Endothelial cell of umbilical vein (primary cell): Measurements from ENCODE around the gene RHOH. TPM values are rescaled to one million over a fixed set of nuclear protein-coding genes. Genes with fewer than 3 reads are reported as not detected.

Source experiments
- BruUV-seq: library from RNA; stranded (reverse); fragments of 400-500 nt; replicated peaks from 2 replicates; lab custom pipeline; 2021; lab: Mats Ljungman, UMichigan
- CTCF ChIA-PET: fragments of 300-600, 350-600 bp; sonication (Branson Sonifier 250); formaldehyde crosslinking; loops from one replicate; lab custom pipeline; 2021; ENCODE audit warnings: antibody characterized with exemption, inconsistent platforms; lab: Charles Lee
- POLR2A ChIA-PET: fragments of 300-600, 350-600 bp; sonication (Branson Sonifier 250); formaldehyde crosslinking; loops from one replicate; lab custom pipeline; 2021; ENCODE audit warnings: antibody characterized with exemption, inconsistent platforms; lab: Charles Lee
- DNase-seq: peaks from one replicate; pipeline ENCODE4 v3.0.0-alpha.2; 2011; ENCODE audit warnings: low read depth, low spot score
- FAIRE-seq: peaks from 2 replicates; lab custom pipeline; 2011; peaks lifted over from hg19 to GRCh38; lab: Jason Lieb, UNC
- H2AFZ ChIP-seq: 2 replicates; pipeline ENCODE4 v1.6.0; 2012; ENCODE audit warnings: low read depth, low read length, control low read depth, inconsistent platforms
- H3K27ac ChIP-seq: 2 replicates; pipeline ENCODE4 v1.5.1; 2011; ENCODE audit warnings: low read depth, mild to moderate bottlenecking, control low read depth, low read length, moderate library complexity; ENCODE audit not compliant: insufficient read depth
- H3K27me3 ChIP-seq, 2 experiments: 2 replicates each; pipeline versions ENCODE4 v1.6.0 to v1.6.1; 2011; ENCODE audit warnings: low read length in 2 of 2, mixed read lengths in 1 of 2; ENCODE audit not compliant: control insufficient read depth in 2 of 2, insufficient read depth in 2 of 2
- H3K36me3 ChIP-seq, 2 experiments: 2 replicates in 1 of 2; 3 replicates in 1 of 2; pipeline ENCODE4 v1.5.1; 2011; ENCODE audit warnings: low read length in 2 of 2, mild to moderate bottlenecking in 1 of 2, moderate library complexity in 1 of 2; ENCODE audit not compliant: control insufficient read depth in 2 of 2, insufficient read depth in 2 of 2; ENCODE audit errors: extremely low read depth in 1 of 2
- H3K4me1 ChIP-seq: 3 replicates; pipeline ENCODE4 v1.5.1; 2011; ENCODE audit warnings: mild to moderate bottlenecking, low read length; ENCODE audit not compliant: control insufficient read depth, insufficient read depth; ENCODE audit errors: extremely low read depth
- H3K4me2 ChIP-seq: 2 replicates; pipeline ENCODE4 v1.6.1; 2011; ENCODE audit warnings: low read length, control low read depth, mixed read lengths; ENCODE audit not compliant: insufficient read depth
- H3K4me3 ChIP-seq, 3 experiments: fragments of 200-600 bp in 1 of 3; sonication (generic), shearing (Covaris generic) in 1 of 3; replicated peaks in 1 of 3; 2 replicates each; pipeline ENCODE4 v1.5.1; 2011 to 2016; ENCODE audit warnings: control low read depth in 3 of 3, low read length in 3 of 3, mild to moderate bottlenecking in 2 of 3, inconsistent platforms in 1 of 3, low read depth in 1 of 3, moderate library complexity in 1 of 3; ENCODE audit not compliant: insufficient read depth in 1 of 3
- H3K79me2 ChIP-seq: 2 replicates; pipeline ENCODE4 v1.6.0; 2012; ENCODE audit warnings: low read length, inconsistent platforms; ENCODE audit not compliant: control insufficient read depth, insufficient read depth
- H3K9ac ChIP-seq: replicated peaks from 2 replicates; pipeline ENCODE3; 2011; ENCODE audit warnings: low read length, control low read depth; ENCODE audit not compliant: insufficient read depth; ENCODE audit errors: extremely low read depth
- H3K9me1 ChIP-seq: replicated peaks from 3 replicates; pipeline ENCODE4 v1.6.0; 2011; ENCODE audit warnings: mild to moderate bottlenecking, low read length; ENCODE audit not compliant: control insufficient read depth, insufficient read depth; ENCODE audit errors: extremely low read depth
- H3K9me3 ChIP-seq: replicated peaks from 2 replicates; pipeline ENCODE4 v1.5.1; 2012; ENCODE audit warnings: low read length, inconsistent platforms; ENCODE audit not compliant: control insufficient read depth, insufficient read depth
- H4K20me1 ChIP-seq: replicated peaks from 2 replicates; pipeline ENCODE3; 2011; ENCODE audit warnings: mild to moderate bottlenecking, low read length; ENCODE audit not compliant: control insufficient read depth, insufficient read depth; ENCODE audit errors: extremely low read depth
- EZH2 ChIP-seq: IDR thresholded peaks from 2 replicates; pipeline ENCODE4 v1.6.1; 2012; ENCODE audit warnings: borderline replicate concordance, low read depth, mild to moderate bottlenecking, moderate library complexity, low read length, inconsistent platforms; ENCODE audit not compliant: severe bottlenecking
- FOS ChIP-seq: IDR thresholded peaks from 2 replicates; pipeline ENCODE4 v1.6.1; 2011; ENCODE audit warnings: mild to moderate bottlenecking, low read length, moderate library complexity, borderline replicate concordance; ENCODE audit not compliant: insufficient read depth
- GATA2 ChIP-seq: IDR thresholded peaks from 2 replicates; pipeline ENCODE4 v1.7.0; 2011; ENCODE audit warnings: low read depth, mild to moderate bottlenecking, moderate library complexity, mixed read lengths, low read length; ENCODE audit not compliant: insufficient read length, insufficient read depth
- JUN ChIP-seq: IDR thresholded peaks from 2 replicates; pipeline ENCODE4 v1.6.1; 2011; ENCODE audit warnings: borderline replicate concordance, low read depth; ENCODE audit not compliant: insufficient read length, insufficient read depth
- MYC ChIP-seq: IDR thresholded peaks from one replicate; pipeline ENCODE4 v1.6.1; 2011; ENCODE audit warnings: mild to moderate bottlenecking, low read depth, low read length
- POLR2A ChIP-seq: IDR thresholded peaks from 2 replicates; pipeline ENCODE4 v1.6.1; 2012; ENCODE audit warnings: low read depth, mild to moderate bottlenecking, control low read depth, low read length
- POLR2AphosphoS5 ChIP-seq: IDR thresholded peaks from 2 replicates; pipeline ENCODE4 v1.6.1; 2012; ENCODE audit warnings: low read depth, mild to moderate bottlenecking, control low read depth, low read length, moderate library complexity; ENCODE audit not compliant: insufficient read depth
- dilution Hi-C: fragments of 300-500 bp; cut with MboI; formaldehyde crosslinking; loops from one replicate; pipeline ENCODE4 v1.15.0; 2019; ENCODE audit warnings: low sequenced_read_pairs; ENCODE audit not compliant: extremely low pct_ligation_motif_present
- intact Hi-C: fragments of 100-400 bp; cut with micrococcal nuclease; formaldehyde crosslinking; loops from one replicate; pipeline ENCODE4 v1.10.0; 2022
- polyA plus RNA-seq, 4 experiments: library from polyadenylated mRNA; depleted of rRNA in 3 of 4; stranded (reverse) in 3 of 4; unstranded in 1 of 4; fragments of >200 nt; gene quantifications; 2 replicates each; pipeline versions ENCODE4 v1.2.1 to v1.2.3, GENCODE V29; 2011 to 2012; ENCODE audit warnings: missing spikeins in 1 of 4
- total RNA-seq: library from RNA; stranded (reverse); gene quantifications from 2 replicates; pipeline ENCODE4 v1.2.3, GENCODE V29; 2021
- TF ChIP-seq, protein P1 (sequence below): IDR thresholded peaks from 2 replicates; pipeline ENCODE4 v1.6.1; 2011; ENCODE audit not compliant: insufficient read depth, insufficient read length
- TF ChIP-seq, protein P2 (sequence below), 2 donors: IDR thresholded peaks; 1 replicate in 1 of 2; 2 replicates in 1 of 2; pipeline ENCODE4 v1.5.1; 2011; ENCODE audit warnings: low read length in 2 of 2, mild to moderate bottlenecking in 2 of 2, moderate library complexity in 2 of 2, control low read depth in 1 of 2, inconsistent platforms in 1 of 2, low read depth in 1 of 2; ENCODE audit not compliant: insufficient read depth in 1 of 2; ENCODE audit errors: extremely low read depth in 1 of 2

Gene RHOH
- total and polyA plus RNA-seq, 2 donors (not counting 3 experiments of a cell fraction or from before 2014, with no cell fraction given): not detected

GRCh38 chr4:40212674-40213527 is 16.1 kb downstream of the RHOH start:
- intact Hi-C loops: no loop called here
- CTCF ChIA-PET: no interaction called here
- TF ChIP-seq JUN (no peak), POLR2AphosphoS5 (no peak), GATA2 (no peak), FOS (no peak), EZH2 (no peak), MYC (no peak), POLR2A (no peak)
- TF ChIP-seq, protein P1, sequence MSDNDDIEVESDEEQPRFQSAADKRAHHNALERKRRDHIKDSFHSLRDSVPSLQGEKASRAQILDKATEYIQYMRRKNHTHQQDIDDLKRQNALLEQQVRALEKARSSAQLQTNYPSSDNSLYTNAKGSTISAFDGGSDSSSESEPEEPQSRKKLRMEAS: no peak
- TF ChIP-seq, protein P2, sequence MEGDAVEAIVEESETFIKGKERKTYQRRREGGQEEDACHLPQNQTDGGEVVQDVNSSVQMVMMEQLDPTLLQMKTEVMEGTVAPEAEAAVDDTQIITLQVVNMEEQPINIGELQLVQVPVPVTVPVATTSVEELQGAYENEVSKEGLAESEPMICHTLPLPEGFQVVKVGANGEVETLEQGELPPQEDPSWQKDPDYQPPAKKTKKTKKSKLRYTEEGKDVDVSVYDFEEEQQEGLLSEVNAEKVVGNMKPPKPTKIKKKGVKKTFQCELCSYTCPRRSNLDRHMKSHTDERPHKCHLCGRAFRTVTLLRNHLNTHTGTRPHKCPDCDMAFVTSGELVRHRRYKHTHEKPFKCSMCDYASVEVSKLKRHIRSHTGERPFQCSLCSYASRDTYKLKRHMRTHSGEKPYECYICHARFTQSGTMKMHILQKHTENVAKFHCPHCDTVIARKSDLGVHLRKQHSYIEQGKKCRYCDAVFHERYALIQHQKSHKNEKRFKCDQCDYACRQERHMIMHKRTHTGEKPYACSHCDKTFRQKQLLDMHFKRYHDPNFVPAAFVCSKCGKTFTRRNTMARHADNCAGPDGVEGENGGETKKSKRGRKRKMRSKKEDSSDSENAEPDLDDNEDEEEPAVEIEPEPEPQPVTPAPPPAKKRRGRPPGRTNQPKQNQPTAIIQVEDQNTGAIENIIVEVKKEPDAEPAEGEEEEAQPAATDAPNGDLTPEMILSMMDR (IDR thresholded peaks at IDR 0.05; ENCODE audit: extremely low read depth in 1 of 2, insufficient read depth in 1 of 2, low read depth in 1 of 2, low read length in 2 of 2): no peak

More at GRCh38 chr4:40212674-40213527, 16.1 kb downstream of the RHOH start:
- DNase-seq (no peak), FAIRE-seq (no peak)
- no peak overlapping the region for H2AFZ ChIP-seq
- H3K79me2 ChIP-seq: no peaks in the 10 kb centered on the region
- no peak overlapping the region for H3K4me2 ChIP-seq
- H3K4me1 ChIP-seq: no peaks in the 10 kb centered on the region
- no peaks in the 10 kb centered on the region for H3K9me1 ChIP-seq
- H3K4me3 ChIP-seq: no peak overlapping the region
- no peaks in the 10 kb centered on the region for H3K27me3 ChIP-seq
- H3K9ac ChIP-seq: no peak overlapping the region
- POLR2A ChIA-PET: no interaction called here
- no peaks in the 10 kb centered on the region for H3K36me3 ChIP-seq
- BruUV-seq: no TSS peak
- dilution Hi-C loops: no loop called here
- no peaks in the 10 kb centered on the region for H3K9me3 ChIP-seq
- no peaks in the 10 kb centered on the region for H4K20me1 ChIP-seq
- H3K27ac ChIP-seq: no peak overlapping the region
